Measurements from ENCODE around the gene LPAR1. TPM values are rescaled to one million over a fixed set of nuclear protein-coding genes. Genes with fewer than 3 reads are reported as not detected.

The LPAR1 gene
- polyA plus RNA-seq, 3 donors, result 15.1 to 18.1 (median 17.5) TPM

GRCh38 chr9:110940951-110941557, 97.2 kb downstream of the LPAR1 start:
- 100% methylated on average over 4 of the region's 6 CpGs for WGBS (ENCODE audit: insufficient coverage)
- Mint-ChIP-seq H3K9me3 (peaks cover 4 to 14% (median 9%) of the 10 kb centered on the region in 7 donors), H3K4me3 (no peak overlapping the region), H3K27ac (no peak overlapping the region), H3K4me1 (peaks cover 10% of the 10 kb centered on the region), H3K36me3 (peaks cover 39 to 62% of the 10 kb centered on the region in 2 donors), H3K27me3 (ENCODE audit: low read depth in 3 of 3) (peaks cover 5 to 29% (median 7%) of the 10 kb centered on the region in 3 donors)
- Histone ChIP-seq H3K27me3 (ENCODE audit: control insufficient read depth in 2 of 2, insufficient read depth in 2 of 2, low read length in 2 of 2) (peaks cover 12 to 20% of the 10 kb centered on the region in 2 donors), H2AFZ (ENCODE audit: insufficient read depth, low read depth, low read length, poor library complexity, severe bottlenecking) (no peak overlapping the region), H3K79me2 (ENCODE audit: insufficient read depth, low read length) (no peaks in the 10 kb centered on the region), H4K20me1 (ENCODE audit: insufficient read depth, low read length) (peaks cover 90% of the 10 kb centered on the region), H3K4me1 (ENCODE audit: control insufficient read depth in 1 of 2, insufficient read depth in 2 of 2, low read length in 2 of 2) (no peaks in the 10 kb centered on the region), H3K27ac (ENCODE audit: low read depth in 1 of 2, low read length in 2 of 2) (no peak overlapping the region), H3K9ac (ENCODE audit: insufficient read depth, low read length, poor library complexity, severe bottlenecking) (no peak overlapping the region), H3K4me3 (replicated peaks in 1 of 3; ENCODE audit: low read depth in 2 of 3, low read length in 3 of 3) (no peak overlapping the region), H3K4me2 (replicated peaks; ENCODE audit: extremely low read depth, low read length, poor library complexity, severe bottlenecking) (no peak overlapping the region), H3K9me3 (replicated peaks in 1 of 2; ENCODE audit: control insufficient read depth in 1 of 2, insufficient read depth in 1 of 2, low read length in 2 of 2) (peaks cover 0 to 6% of the 10 kb centered on the region in 2 donors), H3K36me3 (replicated peaks in 1 of 2; ENCODE audit: control insufficient read depth in 1 of 2, insufficient read depth in 2 of 2, low read length in 2 of 2) (peaks cover 10 to 30% of the 10 kb centered on the region in 2 donors)
- TF ChIP-seq, protein P1, sequence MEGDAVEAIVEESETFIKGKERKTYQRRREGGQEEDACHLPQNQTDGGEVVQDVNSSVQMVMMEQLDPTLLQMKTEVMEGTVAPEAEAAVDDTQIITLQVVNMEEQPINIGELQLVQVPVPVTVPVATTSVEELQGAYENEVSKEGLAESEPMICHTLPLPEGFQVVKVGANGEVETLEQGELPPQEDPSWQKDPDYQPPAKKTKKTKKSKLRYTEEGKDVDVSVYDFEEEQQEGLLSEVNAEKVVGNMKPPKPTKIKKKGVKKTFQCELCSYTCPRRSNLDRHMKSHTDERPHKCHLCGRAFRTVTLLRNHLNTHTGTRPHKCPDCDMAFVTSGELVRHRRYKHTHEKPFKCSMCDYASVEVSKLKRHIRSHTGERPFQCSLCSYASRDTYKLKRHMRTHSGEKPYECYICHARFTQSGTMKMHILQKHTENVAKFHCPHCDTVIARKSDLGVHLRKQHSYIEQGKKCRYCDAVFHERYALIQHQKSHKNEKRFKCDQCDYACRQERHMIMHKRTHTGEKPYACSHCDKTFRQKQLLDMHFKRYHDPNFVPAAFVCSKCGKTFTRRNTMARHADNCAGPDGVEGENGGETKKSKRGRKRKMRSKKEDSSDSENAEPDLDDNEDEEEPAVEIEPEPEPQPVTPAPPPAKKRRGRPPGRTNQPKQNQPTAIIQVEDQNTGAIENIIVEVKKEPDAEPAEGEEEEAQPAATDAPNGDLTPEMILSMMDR (IDR thresholded peaks at IDR 0.05), result no peak
- intact Hi-C loops (cut with micrococcal nuclease), result no loop called here
- no peak for DNase-seq

- Histone ChIP-seq H3K4me1 (ENCODE audit: control insufficient read depth in 1 of 2, insufficient read depth in 2 of 2, low read length in 2 of 2) (no peaks in the 10 kb centered on the region), H2AFZ (ENCODE audit: insufficient read depth, low read depth, low read length, poor library complexity, severe bottlenecking) (no peak overlapping the region), H3K27me3 (ENCODE audit: control insufficient read depth in 2 of 2, insufficient read depth in 2 of 2, low read length in 2 of 2) (peaks cover 0 to 6% of the 10 kb centered on the region in 2 donors), H3K27ac (ENCODE audit: low read depth in 1 of 2, low read length in 2 of 2) (no peak overlapping the region), H3K9me3 (replicated peaks in 1 of 2; ENCODE audit: control insufficient read depth in 1 of 2, insufficient read depth in 1 of 2, low read length in 2 of 2) (peaks cover 0 to 6% of the 10 kb centered on the region in 2 donors), H3K79me2 (ENCODE audit: insufficient read depth, low read length) (no peaks in the 10 kb centered on the region), H3K36me3 (replicated peaks in 1 of 2; ENCODE audit: control insufficient read depth in 1 of 2, insufficient read depth in 2 of 2, low read length in 2 of 2) (peaks cover 10 to 30% of the 10 kb centered on the region in 2 donors), H3K4me2 (replicated peaks; ENCODE audit: extremely low read depth, low read length, poor library complexity, severe bottlenecking) (no peak overlapping the region), H3K9ac (ENCODE audit: insufficient read depth, low read length, poor library complexity, severe bottlenecking) (no peak overlapping the region), H3K4me3 (replicated peaks in 1 of 3; ENCODE audit: low read depth in 2 of 3, low read length in 3 of 3) (no peak overlapping the region), H4K20me1 (ENCODE audit: insufficient read depth, low read length) (peaks cover 90% of the 10 kb centered on the region)
- peaks cover 37 to 71% of the 10 kb centered on the region in 2 donors for H3K36me3 Mint-ChIP-seq
- H3K27me3 Mint-ChIP-seq (ENCODE audit: low read depth in 3 of 3), result peaks cover 3 to 17% (median 3%) of the 10 kb centered on the region in 3 donors
- intact Hi-C loops (cut with micrococcal nuclease), result no loop called here
- H3K4me1 Mint-ChIP-seq, result peaks cover 10% of the 10 kb centered on the region
- peaks cover 4 to 15% (median 9%) of the 10 kb centered on the region in 7 donors for H3K9me3 Mint-ChIP-seq
- TF ChIP-seq, protein P1 (IDR thresholded peaks at IDR 0.05), result no peak
- no CpG with 5 or more reads among the region's 1 CpG for WGBS (ENCODE audit: insufficient coverage)
- no peak for DNase-seq
- H3K4me3 Mint-ChIP-seq, result no peak overlapping the region
- no peak overlapping the region for H3K27ac Mint-ChIP-seq
These were observed 98.7 kb downstream of the LPAR1 start for GRCh38 chr9:110939573-110939972.
